ENCODE data around the gene BZW2. TPM values are rescaled to one million over a fixed set of nuclear protein-coding genes. Genes with fewer than 3 reads are reported as not detected.

The BZW2 gene
- total RNA-seq, 1 experiment from 2014 or later: 80.9 TPM

DNA sequence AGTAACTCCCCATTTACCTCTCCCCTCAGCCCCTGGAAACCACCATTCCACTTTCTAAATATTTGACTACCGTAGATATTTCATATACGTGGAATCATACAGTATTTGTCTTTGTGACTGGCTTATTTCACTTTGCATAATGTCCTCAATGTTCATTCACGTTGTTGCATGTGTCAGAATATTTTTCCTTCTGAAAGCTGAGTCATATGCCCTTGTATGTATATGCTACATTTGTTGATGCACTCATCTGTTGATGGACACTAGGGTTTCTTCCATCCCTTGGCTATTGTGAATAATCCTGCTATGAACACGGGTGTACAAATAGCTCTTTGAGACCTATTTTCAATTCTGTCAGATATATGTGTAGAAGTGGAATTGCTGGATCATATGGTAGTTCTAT is 81.8 kb downstream of the BZW2 start:
- CTCF ChIA-PET: no interaction called here
- in situ Hi-C loops (cut with HindIII; ENCODE audit: low pct_unique_long_range_greater_than_20kb, low sequenced_read_pairs) (no loop called here), intact Hi-C loops (cut with micrococcal nuclease; ENCODE audit: unreplicated experiment) (no loop called here)
- Histone ChIP-seq H3K4me1 (ENCODE audit: control insufficient read depth, insufficient read depth, low read length) (no peaks in the 10 kb centered on the region), H3K27ac (ENCODE audit: low read length) (no peak overlapping the region), H3K4me3 (ENCODE audit: low read depth in 2 of 2, low read length in 2 of 2) (no peak overlapping the region), H3K9me3 (ENCODE audit: control insufficient read depth, insufficient read depth, low read depth, low read length) (no peaks in the 10 kb centered on the region), H3K27me3 (ENCODE audit: control insufficient read depth, insufficient read depth, low read length) (no peaks in the 10 kb centered on the region), H3K36me3 (ENCODE audit: control insufficient read depth, insufficient read depth, low read length) (no peaks in the 10 kb centered on the region)
- TF ChIP-seq, protein P1, sequence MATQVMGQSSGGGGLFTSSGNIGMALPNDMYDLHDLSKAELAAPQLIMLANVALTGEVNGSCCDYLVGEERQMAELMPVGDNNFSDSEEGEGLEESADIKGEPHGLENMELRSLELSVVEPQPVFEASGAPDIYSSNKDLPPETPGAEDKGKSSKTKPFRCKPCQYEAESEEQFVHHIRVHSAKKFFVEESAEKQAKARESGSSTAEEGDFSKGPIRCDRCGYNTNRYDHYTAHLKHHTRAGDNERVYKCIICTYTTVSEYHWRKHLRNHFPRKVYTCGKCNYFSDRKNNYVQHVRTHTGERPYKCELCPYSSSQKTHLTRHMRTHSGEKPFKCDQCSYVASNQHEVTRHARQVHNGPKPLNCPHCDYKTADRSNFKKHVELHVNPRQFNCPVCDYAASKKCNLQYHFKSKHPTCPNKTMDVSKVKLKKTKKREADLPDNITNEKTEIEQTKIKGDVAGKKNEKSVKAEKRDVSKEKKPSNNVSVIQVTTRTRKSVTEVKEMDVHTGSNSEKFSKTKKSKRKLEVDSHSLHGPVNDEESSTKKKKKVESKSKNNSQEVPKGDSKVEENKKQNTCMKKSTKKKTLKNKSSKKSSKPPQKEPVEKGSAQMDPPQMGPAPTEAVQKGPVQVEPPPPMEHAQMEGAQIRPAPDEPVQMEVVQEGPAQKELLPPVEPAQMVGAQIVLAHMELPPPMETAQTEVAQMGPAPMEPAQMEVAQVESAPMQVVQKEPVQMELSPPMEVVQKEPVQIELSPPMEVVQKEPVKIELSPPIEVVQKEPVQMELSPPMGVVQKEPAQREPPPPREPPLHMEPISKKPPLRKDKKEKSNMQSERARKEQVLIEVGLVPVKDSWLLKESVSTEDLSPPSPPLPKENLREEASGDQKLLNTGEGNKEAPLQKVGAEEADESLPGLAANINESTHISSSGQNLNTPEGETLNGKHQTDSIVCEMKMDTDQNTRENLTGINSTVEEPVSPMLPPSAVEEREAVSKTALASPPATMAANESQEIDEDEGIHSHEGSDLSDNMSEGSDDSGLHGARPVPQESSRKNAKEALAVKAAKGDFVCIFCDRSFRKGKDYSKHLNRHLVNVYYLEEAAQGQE (IDR thresholded peaks at IDR 0.05; ENCODE audit: insufficient read depth in 1 of 2, low read depth in 2 of 2, low read length in 1 of 2): no peak
- TF ChIP-seq, protein P2, sequence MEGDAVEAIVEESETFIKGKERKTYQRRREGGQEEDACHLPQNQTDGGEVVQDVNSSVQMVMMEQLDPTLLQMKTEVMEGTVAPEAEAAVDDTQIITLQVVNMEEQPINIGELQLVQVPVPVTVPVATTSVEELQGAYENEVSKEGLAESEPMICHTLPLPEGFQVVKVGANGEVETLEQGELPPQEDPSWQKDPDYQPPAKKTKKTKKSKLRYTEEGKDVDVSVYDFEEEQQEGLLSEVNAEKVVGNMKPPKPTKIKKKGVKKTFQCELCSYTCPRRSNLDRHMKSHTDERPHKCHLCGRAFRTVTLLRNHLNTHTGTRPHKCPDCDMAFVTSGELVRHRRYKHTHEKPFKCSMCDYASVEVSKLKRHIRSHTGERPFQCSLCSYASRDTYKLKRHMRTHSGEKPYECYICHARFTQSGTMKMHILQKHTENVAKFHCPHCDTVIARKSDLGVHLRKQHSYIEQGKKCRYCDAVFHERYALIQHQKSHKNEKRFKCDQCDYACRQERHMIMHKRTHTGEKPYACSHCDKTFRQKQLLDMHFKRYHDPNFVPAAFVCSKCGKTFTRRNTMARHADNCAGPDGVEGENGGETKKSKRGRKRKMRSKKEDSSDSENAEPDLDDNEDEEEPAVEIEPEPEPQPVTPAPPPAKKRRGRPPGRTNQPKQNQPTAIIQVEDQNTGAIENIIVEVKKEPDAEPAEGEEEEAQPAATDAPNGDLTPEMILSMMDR (IDR thresholded peaks at IDR 0.05): no peak
- TF ChIP-seq TCF7L2 (IDR thresholded peaks at IDR 0.05; ENCODE audit: low read depth, low read length) (no peak), SIN3A (IDR thresholded peaks at IDR 0.05; ENCODE audit: borderline replicate concordance, insufficient read depth, low read depth, low read length) (no peak), POLR2AphosphoS5 (IDR thresholded peaks at IDR 0.05; ENCODE audit: low read depth, low read length) (no peak)
- no TSS peak for BruUV-seq (replicated peaks)
- ATAC-seq (no peak), DNase-seq (ENCODE audit: low read depth, low spot score) (no peak)
- POLR2A ChIA-PET: interaction anchor here (0.5 kb wide), 1 partner anchor 107 kb away, joined by 5 read pairs; no protein-coding TSS in a partner anchor

DNA sequence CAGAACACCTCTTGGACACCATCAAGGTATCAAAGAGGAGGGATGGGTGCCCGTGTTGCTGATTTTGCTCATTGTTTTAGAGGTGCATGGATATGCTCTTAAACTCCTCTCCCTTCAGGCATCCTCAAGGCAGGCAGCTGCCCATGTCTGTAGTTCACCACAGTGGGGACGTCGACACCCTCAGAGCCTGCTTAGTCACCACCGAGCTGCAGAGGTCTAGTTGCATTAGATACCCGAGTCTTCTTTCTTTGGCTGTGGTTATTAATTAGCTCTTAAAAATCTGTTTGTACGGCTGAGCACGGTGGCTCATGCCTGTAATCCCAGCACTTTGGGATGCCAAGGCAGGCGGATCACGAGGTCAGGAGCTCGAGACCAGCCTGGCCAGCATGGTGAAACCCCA is 82.8 kb downstream of the BZW2 start:
- POLR2A ChIA-PET: interaction anchor here (0.7 kb wide), 1 partner anchor 24 kb away, joined by 7 read pairs; no protein-coding TSS in a partner anchor
- no peak for DNase-seq (ENCODE audit: low read depth, low spot score)

More for the DNA sequence above, 82.8 kb downstream of the BZW2 start:
- Histone ChIP-seq H3K9me3 (ENCODE audit: control insufficient read depth, insufficient read depth, low read depth, low read length) (no peaks in the 10 kb centered on the region), H3K27me3 (ENCODE audit: control insufficient read depth, insufficient read depth, low read length) (no peaks in the 10 kb centered on the region), H3K36me3 (ENCODE audit: control insufficient read depth, insufficient read depth, low read length) (no peaks in the 10 kb centered on the region), H3K4me1 (ENCODE audit: control insufficient read depth, insufficient read depth, low read length) (no peaks in the 10 kb centered on the region), H3K4me3 (ENCODE audit: low read depth in 2 of 2, low read length in 2 of 2) (no peak overlapping the region), H3K27ac (ENCODE audit: low read length) (no peak overlapping the region)
- CTCF ChIA-PET: no interaction called here
- ATAC-seq: no peak
- no peak for TF ChIP-seq TCF7L2 (IDR thresholded peaks at IDR 0.05; ENCODE audit: low read depth, low read length)
- TF ChIP-seq, protein P1 (IDR thresholded peaks at IDR 0.05; ENCODE audit: insufficient read depth in 1 of 2, low read depth in 2 of 2, low read length in 1 of 2): no peak
- TF ChIP-seq POLR2AphosphoS5 (IDR thresholded peaks at IDR 0.05; ENCODE audit: low read depth, low read length): no peak
- TF ChIP-seq, protein P2 (IDR thresholded peaks at IDR 0.05): no peak
- no peak for TF ChIP-seq SIN3A (IDR thresholded peaks at IDR 0.05; ENCODE audit: borderline replicate concordance, insufficient read depth, low read depth, low read length)
- in situ Hi-C loops (cut with HindIII; ENCODE audit: low pct_unique_long_range_greater_than_20kb, low sequenced_read_pairs): no loop called here
- intact Hi-C loops (cut with micrococcal nuclease; ENCODE audit: unreplicated experiment): no loop called here
- BruUV-seq (replicated peaks): no TSS peak

All from Panc1 (cell line).